ENCODE data around the gene TMEM244.
"Not testable (repeated sequence)": the region's sequence is repeated elsewhere in the genome, so short reads cannot be mapped to it uniquely, and the experiment has no call there.

TMEM244 gene

GRCh38 chr6:129860908-129861665, at the start of gene TMEM244:
TSS of gene TMEM244 (minus strand) at chr6:129861315. CDS start at chr6:129861188, 127 bp downstream.
- no peak for DNase-seq

- no peak for DNase-seq
These were observed 47.7 kb upstream of the TMEM244 start for GRCh38 chr6:129908858-129909257.

- no peak for DNase-seq
These were observed 47.2 kb upstream of the TMEM244 start for GRCh38 chr6:129908356-129908755.

GRCh38 chr6:129906515-129907077, 45.5 kb upstream of the TMEM244 start:
- DNase-seq = no peak

DNA sequence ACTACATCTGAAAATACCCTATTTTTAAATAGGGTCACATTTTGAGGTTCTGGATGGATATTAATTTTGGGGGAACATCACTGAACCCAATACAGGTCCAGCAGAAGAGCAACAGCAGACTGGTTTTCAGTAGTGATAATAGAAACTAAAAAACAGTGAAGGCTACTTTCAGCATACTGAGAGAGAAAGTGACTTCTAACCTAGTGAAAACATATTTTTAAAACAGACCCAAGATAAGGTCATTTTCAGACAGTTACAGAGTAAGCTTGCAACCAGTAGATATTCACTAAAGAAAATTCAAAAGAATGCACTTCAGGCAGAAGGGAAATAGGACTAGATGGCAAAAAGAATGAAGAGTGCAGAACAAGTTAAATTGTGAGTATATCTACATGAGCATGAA, 42.0 kb upstream of the TMEM244 start:
- no peak for DNase-seq

DNA sequence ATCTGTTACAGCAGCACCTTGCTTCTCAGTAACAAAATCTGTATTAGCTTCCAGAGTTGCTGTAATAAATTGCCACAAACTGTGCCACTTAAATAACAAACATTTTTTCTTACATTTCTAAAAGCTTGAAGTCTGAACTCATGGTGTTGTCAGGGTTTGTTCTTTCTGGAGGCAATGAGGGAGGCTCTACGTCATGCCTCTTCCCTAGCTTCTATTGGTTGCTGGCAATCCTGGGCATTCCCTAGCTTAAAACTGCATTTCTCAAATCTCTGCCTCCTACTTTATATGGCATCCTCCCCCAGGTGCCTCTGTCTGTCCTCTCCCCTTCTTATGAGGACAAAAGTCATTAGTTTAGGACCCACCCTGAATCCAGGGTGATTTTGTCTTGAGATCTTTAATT, 41.6 kb upstream of the TMEM244 start:
- DNase-seq = no peak

- no peak for DNase-seq
These were observed 40.8 kb upstream of the TMEM244 start for GRCh38 chr6:129901910-129902309.

- no peak for DNase-seq
These were observed 34.6 kb upstream of the TMEM244 start for GRCh38 chr6:129895692-129896091.

- DNase-seq = no peak
These were observed 33.8 kb upstream of the TMEM244 start for GRCh38 chr6:129894921-129895320.

GRCh38 chr6:129893640-129894039, 32.5 kb upstream of the TMEM244 start:
- DNase-seq = no peak

GRCh38 chr6:129890701-129891100, 29.6 kb upstream of the TMEM244 start:
- no peak for DNase-seq

- no peak for DNase-seq
These were observed 29.0 kb upstream of the TMEM244 start for GRCh38 chr6:129890164-129890563.

- DNase-seq = no peak
These were observed 28.5 kb upstream of the TMEM244 start for GRCh38 chr6:129889580-129889979.

DNA sequence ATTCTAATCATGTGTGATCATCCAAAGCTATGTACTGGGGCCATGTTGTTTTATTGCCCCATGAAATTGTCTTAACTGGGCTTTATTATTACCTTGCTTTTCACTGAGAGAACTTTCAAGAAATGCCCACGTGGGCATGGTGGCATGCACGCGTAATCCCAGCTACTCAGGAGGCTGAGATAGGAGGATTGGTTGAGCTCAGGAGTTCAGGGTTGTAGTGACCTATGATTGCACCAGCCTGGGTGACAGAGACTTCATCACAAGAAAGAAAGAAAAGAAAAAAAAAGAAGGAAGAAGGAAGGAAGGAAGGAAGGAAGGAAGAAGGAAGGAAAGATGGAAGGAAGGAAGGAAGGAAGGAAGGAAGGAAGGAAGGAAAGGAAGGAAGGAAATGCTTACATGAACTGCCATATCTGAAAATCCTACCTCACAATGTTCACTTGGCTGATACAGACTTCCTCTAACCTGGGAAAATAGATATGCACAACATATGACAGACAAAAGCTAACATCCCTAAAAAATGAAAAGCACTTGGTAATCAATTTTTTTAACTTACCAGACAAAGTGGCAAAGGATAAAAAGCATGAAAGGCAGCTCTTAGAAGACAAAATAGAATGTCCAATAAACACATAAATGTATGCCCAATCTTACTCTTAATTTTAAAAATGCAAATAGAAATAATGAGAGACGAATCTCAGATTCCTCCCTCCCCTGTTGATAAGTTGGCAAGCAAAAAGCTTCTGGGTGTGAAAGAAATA, 25.5 kb upstream of the TMEM244 start:
- no peak for DNase-seq

DNA sequence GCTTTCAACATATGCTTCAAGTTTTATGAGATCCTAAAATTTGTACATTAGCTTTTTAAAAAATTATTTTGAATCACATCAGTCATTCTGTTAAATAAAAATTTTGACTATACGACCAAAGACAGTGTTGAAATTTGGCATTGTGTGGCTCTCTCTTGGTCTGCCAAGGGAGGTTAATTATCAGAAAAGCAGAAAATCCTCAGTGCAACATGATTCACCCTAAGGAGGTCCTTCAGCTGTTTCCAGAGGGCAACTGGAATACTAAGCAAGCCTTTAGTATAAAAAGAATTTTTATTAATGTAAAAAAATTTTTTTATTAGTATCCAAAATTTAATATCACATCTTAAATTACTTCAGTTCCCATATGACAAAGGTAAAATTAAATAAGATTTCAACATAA, 23.1 kb upstream of the TMEM244 start:
- no peak for DNase-seq

- DNase-seq = no peak
These were observed 21.5 kb upstream of the TMEM244 start for GRCh38 chr6:129882510-129883023.

DNA sequence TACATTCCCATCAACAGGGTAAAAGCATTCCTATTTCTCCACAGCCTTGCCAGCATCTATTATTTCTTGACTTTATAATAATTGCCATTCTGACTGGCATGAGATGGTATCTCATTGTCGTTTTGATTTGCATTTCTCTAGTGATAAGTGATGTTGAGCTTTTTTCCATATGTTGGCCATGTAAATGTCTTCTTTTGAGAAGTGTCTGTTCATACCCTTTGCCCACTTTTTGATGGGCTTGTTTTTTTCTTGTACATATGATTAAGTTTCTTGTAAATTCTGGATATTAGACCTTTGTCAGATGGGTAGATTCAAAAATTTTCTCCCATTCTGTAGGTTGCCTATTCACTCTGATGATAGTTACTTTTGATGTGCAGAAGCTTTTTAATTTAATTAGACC, 16.8 kb upstream of the TMEM244 start:
- DNase-seq = not testable (repeated sequence)

GRCh38 chr6:129875610-129876520, 14.8 kb upstream of the TMEM244 start:
- no peak for DNase-seq

DNA sequence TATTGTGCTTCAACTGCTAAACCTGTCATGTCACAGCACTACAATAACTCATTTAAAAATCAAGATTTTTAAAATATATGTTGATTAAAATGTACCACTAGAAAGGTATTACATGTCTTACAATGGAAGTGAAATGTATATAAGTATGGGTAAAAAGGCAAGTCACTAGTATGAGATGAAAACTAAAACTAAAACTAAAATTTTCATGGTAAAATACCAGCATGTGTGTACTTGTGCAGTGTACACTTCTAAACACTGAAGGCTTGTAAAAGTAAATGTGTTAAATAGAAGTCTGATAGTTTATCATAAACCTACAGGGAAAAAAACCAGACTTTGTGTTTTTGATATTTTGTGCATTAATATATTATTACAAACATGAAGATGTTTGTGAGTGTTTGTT, 13.7 kb upstream of the TMEM244 start:
- DNase-seq = no peak

- DNase-seq = no peak
These were observed 11.5 kb upstream of the TMEM244 start for GRCh38 chr6:129872586-129872985.

DNA sequence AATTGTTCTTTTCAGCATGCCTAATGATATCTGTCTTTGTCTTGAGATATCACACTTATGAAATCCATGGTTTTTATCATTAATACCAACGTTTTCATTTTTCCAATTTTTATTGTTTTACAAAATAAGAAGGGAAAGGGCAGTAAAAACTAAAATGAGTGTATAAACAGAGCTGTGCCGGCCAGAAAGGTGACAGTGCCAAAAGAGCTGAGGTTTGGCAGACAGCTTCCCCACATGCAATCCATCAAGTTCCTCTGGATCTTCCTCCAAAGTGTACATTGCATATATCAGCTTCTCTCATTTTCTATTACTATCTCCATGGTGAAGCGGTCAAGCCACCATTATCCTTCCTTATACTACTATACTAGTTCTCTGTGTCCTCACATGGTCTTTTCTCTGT, 10.1 kb upstream of the TMEM244 start:
- DNase-seq = no peak

- no peak for DNase-seq
These were observed 6.3 kb upstream of the TMEM244 start for GRCh38 chr6:129867403-129867802.

DNA sequence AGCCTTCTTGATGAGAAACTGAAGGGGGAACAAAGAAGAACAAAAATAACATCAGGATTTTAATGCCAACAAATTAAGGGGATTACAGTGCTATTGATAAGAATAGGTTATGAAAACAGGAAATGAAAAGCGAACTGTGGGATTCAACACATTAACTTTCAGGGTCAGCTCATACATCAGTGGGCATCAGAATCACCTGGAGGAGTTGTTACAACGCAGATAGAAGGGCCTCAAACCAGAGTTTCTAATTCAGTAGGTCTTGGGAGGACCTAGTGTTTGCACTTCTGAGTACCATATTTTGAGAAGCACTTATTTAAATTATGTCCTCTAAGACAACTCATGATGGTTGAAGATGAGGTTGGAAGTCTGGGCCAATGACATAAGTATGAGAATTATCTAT, 5.6 kb upstream of the TMEM244 start:
- DNase-seq = no peak

All from NCI-H774 (cell line).